Measurements from ENCODE around the gene GJC2. TPM values are rescaled to one million over a fixed set of nuclear protein-coding genes. Genes with fewer than 3 reads are reported as not detected.

Gene GJC2
- total RNA-seq, 2 experiments from 2014 or later: 0.17 to 0.25 TPM

DNA sequence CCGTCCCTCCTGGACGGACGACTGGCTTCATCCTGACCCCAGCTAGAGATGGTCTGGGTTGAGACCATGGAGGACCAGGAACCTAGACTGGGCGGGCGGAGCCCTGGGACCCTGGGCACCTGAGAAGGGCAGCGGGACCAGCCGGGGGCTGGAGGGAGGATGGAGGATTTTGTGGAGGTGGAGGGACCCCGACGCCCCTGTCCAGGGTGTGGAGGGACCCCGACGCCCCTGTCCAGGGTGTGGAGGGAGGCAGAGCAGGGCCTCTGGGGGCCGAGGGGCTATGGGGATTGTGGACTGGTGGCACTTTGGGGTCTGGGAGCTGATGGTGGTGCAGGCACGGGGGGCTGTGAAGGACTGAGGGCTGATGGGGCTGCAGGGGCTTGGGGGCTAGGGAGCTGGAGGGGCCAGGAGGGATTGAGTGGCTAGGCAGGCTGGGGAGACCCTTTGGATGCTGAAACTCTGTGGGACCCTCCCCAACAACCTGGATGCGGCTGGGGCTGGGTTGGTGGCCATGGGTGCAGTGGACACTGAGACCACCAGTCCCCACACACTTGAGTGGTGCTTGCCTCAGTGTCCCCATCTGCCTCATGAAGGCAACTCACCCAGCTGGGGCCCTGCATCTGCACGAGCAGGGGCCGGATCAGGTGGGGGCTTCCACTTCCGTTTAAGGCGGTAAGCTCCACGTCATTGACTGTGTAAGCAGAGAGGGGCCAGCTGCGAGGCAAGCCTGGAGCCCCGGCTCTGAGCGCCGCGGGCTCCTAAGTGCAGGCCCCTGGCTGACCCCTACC is 7.4 kb downstream of the GJC2 start:
- intact Hi-C loops (cut with micrococcal nuclease): no loop called here
- DNase-seq: no peak
- Mint-ChIP-seq H3K27me3 (ENCODE audit: low read depth) (no peaks in the 10 kb centered on the region), H3K4me3 (no peak overlapping the region), H3K27ac (no peak overlapping the region), H3K36me3 (ENCODE audit: low read depth) (no peaks in the 10 kb centered on the region), H3K9me3 (no peaks in the 10 kb centered on the region), H3K4me1 (ENCODE audit: low read depth) (peaks cover 18% of the 10 kb centered on the region)
- CTCF ChIA-PET: no interaction called here

DNA sequence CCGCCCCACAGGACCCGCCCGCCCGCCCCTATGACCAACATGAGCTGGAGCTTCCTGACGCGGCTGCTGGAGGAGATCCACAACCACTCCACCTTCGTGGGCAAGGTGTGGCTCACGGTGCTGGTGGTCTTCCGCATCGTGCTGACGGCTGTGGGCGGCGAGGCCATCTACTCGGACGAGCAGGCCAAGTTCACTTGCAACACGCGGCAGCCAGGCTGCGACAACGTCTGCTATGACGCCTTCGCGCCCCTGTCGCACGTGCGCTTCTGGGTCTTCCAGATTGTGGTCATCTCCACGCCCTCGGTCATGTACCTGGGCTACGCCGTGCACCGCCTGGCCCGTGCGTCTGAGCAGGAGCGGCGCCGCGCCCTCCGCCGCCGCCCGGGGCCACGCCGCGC is 8.0 kb downstream of the GJC2 start:
- H3K36me3 Mint-ChIP-seq (ENCODE audit: low read depth): no peaks in the 10 kb centered on the region
- H3K9me3 Mint-ChIP-seq: no peaks in the 10 kb centered on the region
- intact Hi-C loops (cut with micrococcal nuclease): no loop called here

GRCh38 chr1:228158151-228159007 is 8.6 kb downstream of the GJC2 start:
- peaks cover 26% of the 10 kb centered on the region for H3K4me1 Mint-ChIP-seq (ENCODE audit: low read depth)
- DNase-seq: no peak
- intact Hi-C loops (cut with micrococcal nuclease): no loop called here
- no peak overlapping the region for H3K4me3 Mint-ChIP-seq
- CTCF ChIA-PET: no interaction called here
- H3K36me3 Mint-ChIP-seq (ENCODE audit: low read depth): no peaks in the 10 kb centered on the region
- no peaks in the 10 kb centered on the region for H3K9me3 Mint-ChIP-seq
- no peak overlapping the region for H3K27ac Mint-ChIP-seq
- no peaks in the 10 kb centered on the region for H3K27me3 Mint-ChIP-seq (ENCODE audit: low read depth)

More for the DNA sequence above, 8.0 kb downstream of the GJC2 start:
- no peak overlapping the region for H3K27ac Mint-ChIP-seq
- no peaks in the 10 kb centered on the region for H3K27me3 Mint-ChIP-seq (ENCODE audit: low read depth)
- H3K4me3 Mint-ChIP-seq: no peak overlapping the region
- no peak for DNase-seq
- CTCF ChIA-PET: no interaction called here
- H3K4me1 Mint-ChIP-seq (ENCODE audit: low read depth): peaks cover 21% of the 10 kb centered on the region

DNA sequence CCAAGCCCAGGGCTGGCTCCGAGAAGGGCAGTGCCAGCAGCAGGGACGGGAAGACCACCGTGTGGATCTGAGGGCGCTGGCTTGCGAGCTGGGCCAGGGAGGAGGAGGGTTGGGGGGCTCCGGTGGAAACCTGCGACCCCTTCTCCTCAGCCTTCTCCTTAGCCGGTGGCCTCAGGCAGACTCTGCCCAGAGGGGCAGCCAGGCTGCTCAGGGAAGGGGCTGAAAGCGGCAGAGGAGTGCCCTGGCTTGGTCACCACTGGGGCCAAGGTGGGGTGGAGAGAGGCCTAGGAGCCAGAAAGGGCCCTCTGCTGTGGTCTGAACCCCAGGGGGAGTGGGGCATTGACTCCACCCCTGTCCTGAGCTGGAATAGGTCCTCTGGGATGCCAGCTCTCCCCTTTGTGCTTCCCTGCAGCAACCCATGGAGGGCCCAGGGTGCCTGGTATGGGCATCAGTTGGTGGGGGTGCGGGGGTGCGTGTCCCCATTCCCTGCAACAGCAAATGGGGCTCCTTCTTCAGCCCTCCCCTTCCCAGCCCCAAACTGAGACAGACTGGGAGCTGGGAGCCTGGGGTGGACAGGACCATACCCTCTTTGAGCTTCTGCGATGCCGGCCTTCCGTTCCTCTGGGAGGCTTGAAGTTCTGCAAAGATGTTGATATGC is 9.4 kb downstream of the GJC2 start:
- Mint-ChIP-seq H3K4me1 (ENCODE audit: low read depth) (peaks cover 32% of the 10 kb centered on the region), H3K36me3 (ENCODE audit: low read depth) (no peaks in the 10 kb centered on the region), H3K9me3 (no peaks in the 10 kb centered on the region), H3K27ac (no peak overlapping the region), H3K27me3 (ENCODE audit: low read depth) (no peaks in the 10 kb centered on the region), H3K4me3 (no peak overlapping the region)
- intact Hi-C loops (cut with micrococcal nuclease): no loop called here
- CTCF ChIA-PET: interaction anchor here (0.8 kb wide), 1 partner anchor 28 kb away, joined by 5 read pairs; no protein-coding TSS in a partner anchor
- DNase-seq: no peak

- intact Hi-C loops (cut with micrococcal nuclease): loop anchor here (10.0 kb wide), 1 partner anchor 395 kb away; no protein-coding TSS in a partner anchor
- no peaks in the 10 kb centered on the region for H3K9me3 Mint-ChIP-seq
- H3K4me3 Mint-ChIP-seq: no peak overlapping the region
- no peaks in the 10 kb centered on the region for H3K27me3 Mint-ChIP-seq (ENCODE audit: low read depth)
- H3K4me1 Mint-ChIP-seq (ENCODE audit: low read depth): peaks cover 32% of the 10 kb centered on the region
- no peak overlapping the region for H3K27ac Mint-ChIP-seq
- CTCF ChIA-PET: no interaction called here
- no peaks in the 10 kb centered on the region for H3K36me3 Mint-ChIP-seq (ENCODE audit: low read depth)
- no peak for DNase-seq
These were observed 10.6 kb downstream of the GJC2 start for GRCh38 chr1:228160201-228160761.

DNA sequence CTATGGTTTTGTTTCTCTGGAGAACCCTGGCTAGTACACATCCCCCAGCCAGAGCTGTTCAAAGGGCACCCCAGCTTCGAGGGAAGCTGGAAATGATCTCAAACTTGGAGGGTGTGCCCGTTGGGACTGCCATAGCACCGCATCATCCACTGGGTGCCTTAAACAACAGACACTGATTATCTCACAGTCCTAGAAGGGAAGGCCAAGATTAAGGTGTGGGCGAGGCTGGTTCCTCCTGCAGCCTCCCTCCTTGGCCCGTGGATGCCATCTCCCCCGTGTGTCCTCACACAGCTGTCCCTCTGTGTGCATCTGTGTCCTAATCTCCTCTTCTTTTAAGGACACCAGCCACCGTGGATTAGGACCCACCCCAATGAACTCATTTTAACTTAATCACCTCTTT is 11.6 kb downstream of the GJC2 start:
- Mint-ChIP-seq H3K4me3 (no peak overlapping the region), H3K4me1 (ENCODE audit: low read depth) (peaks cover 30% of the 10 kb centered on the region), H3K27me3 (ENCODE audit: low read depth) (no peaks in the 10 kb centered on the region), H3K27ac (no peak overlapping the region), H3K36me3 (ENCODE audit: low read depth) (no peaks in the 10 kb centered on the region), H3K9me3 (no peaks in the 10 kb centered on the region)
- CTCF ChIA-PET: interaction anchor here (1.0 to 1.1 kb wide), 2 partner anchors 31 to 52 kb away, joined by 3 to 4 read pairs; no protein-coding TSS in a partner anchor
- intact Hi-C loops (cut with micrococcal nuclease): loop anchor here (10.0 kb wide), 1 partner anchor 397 kb away; no protein-coding TSS in a partner anchor
- no peak for DNase-seq

- CTCF ChIA-PET: interaction anchor here (1.0 to 1.1 kb wide), 2 partner anchors 31 to 52 kb away, joined by 3 to 4 read pairs; no protein-coding TSS in a partner anchor
- H3K4me3 Mint-ChIP-seq: no peak overlapping the region
- no peak for DNase-seq
- H3K4me1 Mint-ChIP-seq (ENCODE audit: low read depth): peaks cover 33% of the 10 kb centered on the region
- H3K36me3 Mint-ChIP-seq (ENCODE audit: low read depth): no peaks in the 10 kb centered on the region
- no peaks in the 10 kb centered on the region for H3K9me3 Mint-ChIP-seq
- intact Hi-C loops (cut with micrococcal nuclease): loop anchor here (10.0 kb wide), 1 partner anchor 397 kb away; no protein-coding TSS in a partner anchor
- no peaks in the 10 kb centered on the region for H3K27me3 Mint-ChIP-seq (ENCODE audit: low read depth)
- H3K27ac Mint-ChIP-seq: no peak overlapping the region
These were observed 12.1 kb downstream of the GJC2 start for GRCh38 chr1:228161866-228162265.

DNA sequence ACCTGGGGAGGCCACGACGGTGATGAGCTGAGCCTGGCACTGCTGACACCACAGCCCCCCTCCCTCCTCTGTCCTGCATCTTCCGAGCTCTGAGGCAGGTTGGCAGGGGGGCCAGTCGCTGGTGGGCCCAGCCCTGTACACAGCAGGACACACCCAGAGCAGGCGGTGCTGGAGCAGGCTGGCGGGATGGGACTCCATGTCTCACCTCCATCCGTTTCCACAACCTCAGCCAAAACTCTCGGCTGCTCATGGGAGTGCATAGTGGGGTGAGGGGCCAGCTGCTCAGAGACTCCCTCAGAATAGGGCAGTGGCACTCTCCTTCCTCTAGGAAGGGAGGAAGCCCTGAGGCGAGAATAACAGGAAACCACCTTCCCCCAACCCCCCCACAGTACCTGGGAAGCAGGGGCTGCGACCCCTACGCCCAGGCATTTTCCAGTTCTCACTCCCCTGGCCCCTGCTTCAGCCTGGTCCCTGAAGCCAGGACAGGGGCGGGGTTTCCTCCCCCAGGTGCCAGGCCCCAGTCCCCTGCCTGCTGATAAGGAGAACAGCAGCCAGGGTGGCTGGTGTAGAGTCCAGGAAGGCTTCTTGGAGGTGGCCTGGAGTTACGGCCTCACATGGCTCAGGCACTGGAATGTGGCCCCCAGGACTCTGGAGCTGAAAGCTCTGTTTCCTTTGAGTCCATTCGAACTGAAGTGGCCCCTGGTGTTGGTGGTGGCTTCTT is 12.7 kb downstream of the GJC2 start:
- DNase-seq: no peak
- H3K36me3 Mint-ChIP-seq (ENCODE audit: low read depth): no peaks in the 10 kb centered on the region
- peaks cover 31% of the 10 kb centered on the region for H3K4me1 Mint-ChIP-seq (ENCODE audit: low read depth)
- H3K4me3 Mint-ChIP-seq: no peak overlapping the region
- H3K27ac Mint-ChIP-seq: peak overlapping the region; percentile 13
- intact Hi-C loops (cut with micrococcal nuclease): loop anchor here (10.0 kb wide), 1 partner anchor 398 kb away; no protein-coding TSS in a partner anchor
- CTCF ChIA-PET: no interaction called here
- H3K9me3 Mint-ChIP-seq: no peaks in the 10 kb centered on the region
- H3K27me3 Mint-ChIP-seq (ENCODE audit: low read depth): no peaks in the 10 kb centered on the region

DNA sequence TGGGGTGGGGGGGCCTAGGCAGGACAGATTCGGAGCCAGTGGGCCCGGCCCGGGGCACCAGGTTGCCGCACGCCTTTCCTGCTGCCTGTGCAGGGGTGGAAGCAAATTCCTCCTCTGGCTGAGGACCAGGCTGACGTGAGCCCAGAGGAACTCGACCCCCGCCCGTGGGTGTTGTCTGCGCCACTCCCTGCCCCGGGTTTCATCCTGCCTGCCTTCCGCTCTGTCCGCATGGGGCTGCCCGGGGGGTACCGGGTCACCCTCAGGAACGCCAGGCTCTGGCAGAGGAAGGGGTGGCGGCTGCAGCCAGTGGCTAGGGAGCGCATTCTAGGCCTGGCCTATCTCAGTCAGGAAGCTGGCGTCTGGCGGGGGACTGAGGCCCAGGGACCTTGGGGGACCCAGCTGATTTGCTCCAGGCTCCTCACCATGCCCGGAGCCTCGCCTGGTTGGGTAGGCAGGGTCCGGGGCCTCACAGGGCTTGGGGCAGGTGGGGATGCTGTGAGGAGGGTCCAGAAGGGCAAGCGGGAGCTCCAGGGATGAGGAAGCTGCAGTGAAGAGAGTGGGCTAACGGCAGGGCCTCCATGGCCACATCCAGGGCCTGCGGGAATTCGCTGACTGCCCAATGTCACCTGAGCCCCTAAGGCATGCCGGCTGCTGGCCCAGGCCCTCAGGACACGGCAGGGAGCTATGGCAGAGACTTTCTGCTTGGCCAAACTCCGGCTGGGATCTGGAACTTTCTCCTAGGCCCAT is 13.4 kb downstream of the GJC2 start:
- Mint-ChIP-seq H3K27ac (no peak overlapping the region), H3K4me3 (no peak overlapping the region), H3K4me1 (ENCODE audit: low read depth) (peaks cover 35% of the 10 kb centered on the region), H3K27me3 (ENCODE audit: low read depth) (no peaks in the 10 kb centered on the region), H3K9me3 (no peaks in the 10 kb centered on the region), H3K36me3 (ENCODE audit: low read depth) (no peaks in the 10 kb centered on the region)
- CTCF ChIA-PET: interaction anchor here (0.6 kb wide), 1 partner anchor 17 kb away, joined by 5 read pairs; no protein-coding TSS in a partner anchor
- DNase-seq: no peak
- intact Hi-C loops (cut with micrococcal nuclease): loop anchor here (10.0 kb wide), 1 partner anchor 398 kb away; no protein-coding TSS in a partner anchor

DNA sequence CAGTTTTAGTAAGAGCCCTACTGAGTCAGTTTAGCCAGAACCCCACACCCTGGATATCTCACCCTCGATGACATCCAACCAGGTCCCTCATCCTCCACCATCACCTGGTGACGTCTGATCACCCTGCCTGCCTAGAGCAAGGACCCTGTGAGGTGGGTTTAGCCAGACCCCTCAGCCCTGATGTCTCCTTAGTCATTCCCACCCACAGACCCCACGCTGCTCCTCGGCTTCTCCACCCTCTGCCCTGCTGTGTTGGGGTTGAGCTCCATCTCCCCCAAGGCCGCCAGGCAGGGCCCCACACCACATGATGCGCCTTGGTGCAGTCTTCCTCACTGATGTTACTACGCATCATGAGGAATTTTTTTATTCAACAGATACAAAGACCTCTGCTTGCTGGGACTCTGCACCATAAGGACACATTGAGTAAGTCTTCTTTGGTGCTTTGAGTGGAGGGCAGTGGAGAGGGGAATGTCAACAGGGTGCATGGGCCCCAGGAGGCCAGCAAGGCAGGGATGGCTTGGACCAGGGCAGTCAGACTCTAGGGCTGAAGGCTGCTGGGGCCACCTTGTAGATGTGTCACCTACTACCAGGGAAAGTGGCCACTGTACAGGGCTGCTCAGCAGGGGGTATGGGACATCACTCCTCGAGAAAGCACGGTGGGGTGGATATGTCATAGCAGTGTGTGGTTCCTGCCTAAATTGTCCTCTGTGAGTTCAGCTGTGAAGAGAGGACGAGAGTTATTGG is 14.2 kb downstream of the GJC2 start:
- CTCF ChIA-PET: interaction anchor here (0.6 to 1.2 kb wide), 4 partner anchors 16 to 164 kb away, joined by 3 to 5 read pairs (median 4); no protein-coding TSS in a partner anchor
- Mint-ChIP-seq H3K4me1 (ENCODE audit: low read depth) (peaks cover 38% of the 10 kb centered on the region), H3K27ac (peak overlapping the region; percentile 77), H3K36me3 (ENCODE audit: low read depth) (no peaks in the 10 kb centered on the region), H3K4me3 (peak overlapping the region; percentile 91), H3K27me3 (ENCODE audit: low read depth) (no peaks in the 10 kb centered on the region), H3K9me3 (no peaks in the 10 kb centered on the region)
- intact Hi-C loops (cut with micrococcal nuclease): loop anchor here (10.0 kb wide), 1 partner anchor 399 kb away; no protein-coding TSS in a partner anchor
- DNase-seq: no peak
